Thoracic aorta endothelial cell (primary cell): ENCODE results near the gene ZDHHC9. TPM values are rescaled to one million over a fixed set of nuclear protein-coding genes. Genes with fewer than 3 reads are reported as not detected.

Source experiments
- small RNA-seq: library from RNA; depleted of rRNA; stranded (forward); fragments of <200 nt; gene quantifications from one replicate; pipeline ENCODE3, GENCODE V24; 2012
- total RNA-seq: library from RNA; depleted of rRNA; stranded (reverse); fragments of >200 nt; gene quantifications from 2 replicates; pipeline ENCODE4 v1.2.3, GENCODE V29; 2012

The ZDHHC9 gene
- total RNA-seq, result 28.6 and 28.8 TPM in 2 replicates

DNA sequence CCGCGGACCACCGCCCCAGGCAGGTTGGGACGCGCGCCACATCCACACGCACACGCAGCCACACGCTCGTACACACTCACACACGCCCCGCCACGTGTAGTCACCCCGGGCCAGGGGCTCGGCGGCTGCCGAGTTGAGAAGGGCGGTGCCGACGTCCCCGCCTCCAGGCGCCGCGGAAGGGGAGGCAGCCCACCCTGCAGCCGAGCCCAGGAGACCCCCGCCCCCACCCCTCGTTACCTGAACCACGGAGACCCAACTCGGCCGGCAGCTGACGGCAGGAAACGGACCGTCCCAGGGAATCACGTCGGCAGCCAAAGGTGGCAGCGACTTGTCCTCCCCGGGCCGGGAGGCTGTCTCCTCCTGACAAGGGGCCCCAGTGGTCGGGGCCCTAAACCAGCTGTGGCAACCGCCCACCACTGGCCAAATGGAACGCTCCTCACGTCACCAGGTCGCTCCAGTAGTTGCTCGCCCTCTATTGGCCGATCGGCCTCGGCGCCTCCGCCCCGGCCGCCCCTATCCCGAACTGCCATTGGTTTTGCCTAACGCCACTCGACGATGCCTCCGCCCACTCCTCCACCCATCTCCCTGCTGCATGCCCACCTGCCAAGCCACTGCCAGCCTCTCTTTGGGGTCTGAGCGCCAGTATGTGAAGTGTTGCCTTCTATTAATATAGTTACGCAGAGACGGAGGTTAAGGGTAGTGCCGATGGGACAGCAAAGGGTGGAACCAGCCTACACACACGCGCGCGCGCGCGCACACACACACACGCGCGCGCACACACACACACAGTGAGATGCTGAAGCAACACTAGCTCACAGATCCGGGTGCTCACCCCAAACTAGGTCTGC is at the start of gene ZDHHC9:
ZDHHC9 (minus strand) TSS at position 428 of the 848 bp plus-strand sequence. CDS start 1,941 bp downstream, outside the sequence.

DNA sequence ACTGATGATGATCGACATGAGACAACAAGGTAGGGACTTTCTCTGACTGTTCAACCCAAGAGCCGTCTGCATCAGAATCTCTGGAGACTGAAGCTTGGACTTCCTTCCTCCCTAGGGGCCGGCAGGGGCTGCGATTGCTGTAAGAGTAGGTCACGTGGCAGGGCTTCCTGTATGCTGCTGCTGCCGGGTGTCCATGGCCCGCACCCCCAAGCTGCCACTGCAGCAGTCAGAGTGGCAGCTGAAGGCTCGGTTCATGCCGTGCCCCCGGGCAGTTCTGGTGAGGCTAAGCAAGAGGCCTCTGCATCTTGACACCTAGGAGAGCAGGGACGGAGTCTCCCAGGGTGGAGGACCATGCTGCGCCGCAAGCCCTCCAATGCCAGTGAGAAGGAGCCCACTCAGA is 63.9 kb downstream of the ZDHHC9 start, which contains the start of gene SASH3:
SASH3 (plus strand) TSS at position 203 of the 400 bp plus-strand sequence; CDS start at position 352, 149 bp downstream.

Small RNA genes within 50 kb of the gene (small RNA-seq; reads per million reads assigned to genes)
- not detected for gene RF00017

Other genes starting within 250 kb of the ZDHHC9 start
- 132 and 170 TPM in 2 replicates for gene APLN, start 188.9 kb downstream of the ZDHHC9 start, total RNA-seq
- not detected in 2 replicates for gene XPNPEP2, start 104.9 kb downstream of the ZDHHC9 start, total RNA-seq
- not detected in 2 replicates for gene SASH3, start 63.9 kb downstream of the ZDHHC9 start, total RNA-seq
- gene UTP14A, start 62.3 kb upstream of the ZDHHC9 start, total RNA-seq, result 30.5 and 37.9 TPM in 2 replicates
- gene BCORL1, start 138.7 kb upstream of the ZDHHC9 start, total RNA-seq, result 2.0 and 3.1 TPM in 2 replicates